ENCODE data around the gene EPHA3.

DNA sequence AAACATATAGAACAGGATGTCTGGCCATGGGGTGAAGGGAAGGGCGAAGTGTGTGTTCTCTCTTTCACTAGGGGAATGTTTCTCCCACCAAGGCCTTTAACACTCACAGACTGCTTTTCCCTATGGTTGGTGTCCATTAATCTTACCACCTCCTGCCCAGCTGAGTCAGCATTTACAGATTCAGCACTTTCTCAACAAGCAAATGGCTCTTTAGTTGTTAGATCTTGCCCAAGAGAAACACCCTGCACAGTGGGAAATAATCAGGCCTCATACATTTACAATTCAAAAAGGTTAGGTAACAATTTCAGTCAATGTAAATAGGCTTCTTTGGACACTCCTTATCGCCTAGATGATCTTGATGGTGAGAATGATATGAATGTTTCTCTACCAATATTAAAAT lies 418.2 kb downstream of the EPHA3 start:
- TF ChIP-seq, protein P1, sequence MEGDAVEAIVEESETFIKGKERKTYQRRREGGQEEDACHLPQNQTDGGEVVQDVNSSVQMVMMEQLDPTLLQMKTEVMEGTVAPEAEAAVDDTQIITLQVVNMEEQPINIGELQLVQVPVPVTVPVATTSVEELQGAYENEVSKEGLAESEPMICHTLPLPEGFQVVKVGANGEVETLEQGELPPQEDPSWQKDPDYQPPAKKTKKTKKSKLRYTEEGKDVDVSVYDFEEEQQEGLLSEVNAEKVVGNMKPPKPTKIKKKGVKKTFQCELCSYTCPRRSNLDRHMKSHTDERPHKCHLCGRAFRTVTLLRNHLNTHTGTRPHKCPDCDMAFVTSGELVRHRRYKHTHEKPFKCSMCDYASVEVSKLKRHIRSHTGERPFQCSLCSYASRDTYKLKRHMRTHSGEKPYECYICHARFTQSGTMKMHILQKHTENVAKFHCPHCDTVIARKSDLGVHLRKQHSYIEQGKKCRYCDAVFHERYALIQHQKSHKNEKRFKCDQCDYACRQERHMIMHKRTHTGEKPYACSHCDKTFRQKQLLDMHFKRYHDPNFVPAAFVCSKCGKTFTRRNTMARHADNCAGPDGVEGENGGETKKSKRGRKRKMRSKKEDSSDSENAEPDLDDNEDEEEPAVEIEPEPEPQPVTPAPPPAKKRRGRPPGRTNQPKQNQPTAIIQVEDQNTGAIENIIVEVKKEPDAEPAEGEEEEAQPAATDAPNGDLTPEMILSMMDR (IDR thresholded peaks at IDR 0.05) = no peak
- TF ChIP-seq POLR2A (IDR thresholded peaks at IDR 0.05; ENCODE audit: low read depth) (no peak), EP300 (IDR thresholded peaks at IDR 0.05) (no peak), POLR2AphosphoS5 (IDR thresholded peaks at IDR 0.05) (no peak)
